Measurements from ENCODE around the gene KRTAP5-4.
"Not testable (repeated sequence)": the region's sequence is repeated elsewhere in the genome, so short reads cannot be mapped to it uniquely, and the experiment has no call there.

Gene KRTAP5-4

GRCh38 chr11:1652771-1653540 is 31.0 kb upstream of the KRTAP5-4 start:
- peak; percentile 48 for DNase-seq (ENCODE audit: low spot score)

- no peak for DNase-seq (ENCODE audit: low spot score)
Measured at GRCh38 chr11:1652442-1652770, 30.5 kb upstream of the KRTAP5-4 start.

- DNase-seq (ENCODE audit: low spot score): no peak
Measured at GRCh38 chr11:1652026-1652425, 30.1 kb upstream of the KRTAP5-4 start.

DNA sequence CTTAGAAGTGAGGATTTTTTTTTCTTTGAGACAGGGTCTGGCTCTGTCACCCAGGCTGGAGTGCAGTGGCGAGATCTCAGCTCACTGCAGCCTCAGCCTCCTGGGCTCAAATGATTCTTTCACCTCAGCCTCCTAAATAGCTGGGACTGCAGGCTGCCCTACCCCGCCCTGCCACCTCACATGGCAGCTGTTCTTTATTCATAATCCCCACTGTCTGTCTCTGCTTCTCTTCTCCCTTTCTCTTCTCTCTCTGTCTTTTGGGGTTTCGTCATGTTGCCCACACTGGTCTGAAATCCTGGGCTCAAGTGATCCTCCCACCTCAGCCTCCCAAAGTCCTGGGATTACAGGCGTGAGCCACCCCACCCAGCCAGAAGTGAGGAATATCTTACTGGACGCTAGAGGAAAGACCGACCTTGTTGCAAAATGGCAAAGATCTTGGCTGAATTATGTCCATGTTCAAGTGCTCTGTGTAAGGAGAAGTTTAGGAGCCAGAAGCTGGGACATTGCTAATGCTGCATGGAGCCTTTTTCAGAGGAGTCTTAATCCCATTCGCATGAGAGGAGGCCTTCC is 29.6 kb upstream of the KRTAP5-4 start:
- DNase-seq (ENCODE audit: low spot score): no peak

DNA sequence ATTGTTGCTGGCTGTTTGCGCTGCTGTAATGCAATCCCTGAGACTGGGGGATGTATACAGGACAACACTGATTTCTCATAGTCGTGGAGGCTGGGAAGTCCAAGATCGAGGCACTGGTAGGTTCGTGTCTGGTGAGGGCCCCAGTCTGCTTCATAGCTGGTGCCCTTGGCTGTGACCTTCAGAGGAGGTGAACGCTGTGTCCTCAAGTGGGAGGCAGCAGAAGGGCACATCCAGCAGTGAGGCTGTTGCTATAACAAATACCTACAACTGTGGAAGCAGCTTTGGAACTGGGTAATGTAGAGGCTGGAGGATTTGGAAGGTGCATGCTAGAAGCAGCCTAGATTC is 29.0 kb upstream of the KRTAP5-4 start:
- DNase-seq (ENCODE audit: low spot score): no peak

GRCh38 chr11:1650034-1650917 is 28.3 kb upstream of the KRTAP5-4 start:
- no peak for DNase-seq (ENCODE audit: low spot score)

GRCh38 chr11:1648653-1649420 is 26.9 kb upstream of the KRTAP5-4 start:
- no peak for DNase-seq (ENCODE audit: low spot score)

- no peak for DNase-seq (ENCODE audit: low spot score)
Measured at GRCh38 chr11:1647901-1648652, 26.1 kb upstream of the KRTAP5-4 start.

DNA sequence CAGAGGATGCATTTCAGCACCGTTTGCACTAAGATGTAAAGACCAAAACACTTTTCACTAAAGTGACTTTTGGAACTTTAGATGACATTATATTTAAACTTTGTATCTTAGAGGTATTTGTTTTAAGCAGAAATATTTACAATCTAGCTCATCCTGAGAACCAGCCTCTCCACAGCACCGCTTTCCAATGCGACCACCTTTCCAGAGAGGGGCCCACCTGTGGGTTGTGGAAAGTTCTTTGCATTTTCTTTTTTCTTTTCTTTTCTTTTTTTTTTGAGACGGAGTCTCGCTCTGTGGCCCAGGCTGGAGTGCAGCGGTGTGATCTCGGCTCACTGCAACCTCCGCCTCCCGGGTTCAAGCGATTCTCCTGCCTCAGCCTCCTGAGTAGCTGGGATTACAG is 24.6 kb upstream of the KRTAP5-4 start:
- not testable (repeated sequence) for DNase-seq (ENCODE audit: low spot score)

DNA sequence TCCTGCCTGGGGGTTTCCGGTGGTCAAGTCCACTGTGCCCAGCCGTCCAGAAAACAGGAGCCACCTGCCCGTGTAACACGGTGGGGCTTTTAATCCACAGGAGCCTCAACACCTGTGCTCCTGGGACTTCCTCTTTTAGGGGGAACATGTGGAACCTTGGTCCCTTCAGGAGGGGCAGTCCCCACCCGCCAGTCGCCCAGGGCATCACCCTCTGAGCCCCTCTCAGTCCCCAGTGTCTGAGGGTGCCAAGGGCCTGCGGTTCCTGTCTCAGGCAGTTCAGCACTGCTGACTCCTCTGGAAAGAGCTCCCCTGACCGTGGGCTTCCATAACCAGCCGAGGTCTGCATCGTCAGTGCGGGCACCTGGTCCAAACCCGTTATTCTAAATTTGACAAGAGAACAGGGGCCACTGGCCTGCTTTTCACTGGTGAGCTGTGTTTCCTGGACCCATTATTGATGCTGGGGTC is 23.5 kb upstream of the KRTAP5-4 start:
- no peak for DNase-seq (ENCODE audit: low spot score)

GRCh38 chr11:1644601-1645356 is 22.8 kb upstream of the KRTAP5-4 start:
- DNase-seq (ENCODE audit: low spot score): no peak

GRCh38 chr11:1643146-1643690 is 21.3 kb upstream of the KRTAP5-4 start:
- no peak for DNase-seq (ENCODE audit: low spot score)

DNA sequence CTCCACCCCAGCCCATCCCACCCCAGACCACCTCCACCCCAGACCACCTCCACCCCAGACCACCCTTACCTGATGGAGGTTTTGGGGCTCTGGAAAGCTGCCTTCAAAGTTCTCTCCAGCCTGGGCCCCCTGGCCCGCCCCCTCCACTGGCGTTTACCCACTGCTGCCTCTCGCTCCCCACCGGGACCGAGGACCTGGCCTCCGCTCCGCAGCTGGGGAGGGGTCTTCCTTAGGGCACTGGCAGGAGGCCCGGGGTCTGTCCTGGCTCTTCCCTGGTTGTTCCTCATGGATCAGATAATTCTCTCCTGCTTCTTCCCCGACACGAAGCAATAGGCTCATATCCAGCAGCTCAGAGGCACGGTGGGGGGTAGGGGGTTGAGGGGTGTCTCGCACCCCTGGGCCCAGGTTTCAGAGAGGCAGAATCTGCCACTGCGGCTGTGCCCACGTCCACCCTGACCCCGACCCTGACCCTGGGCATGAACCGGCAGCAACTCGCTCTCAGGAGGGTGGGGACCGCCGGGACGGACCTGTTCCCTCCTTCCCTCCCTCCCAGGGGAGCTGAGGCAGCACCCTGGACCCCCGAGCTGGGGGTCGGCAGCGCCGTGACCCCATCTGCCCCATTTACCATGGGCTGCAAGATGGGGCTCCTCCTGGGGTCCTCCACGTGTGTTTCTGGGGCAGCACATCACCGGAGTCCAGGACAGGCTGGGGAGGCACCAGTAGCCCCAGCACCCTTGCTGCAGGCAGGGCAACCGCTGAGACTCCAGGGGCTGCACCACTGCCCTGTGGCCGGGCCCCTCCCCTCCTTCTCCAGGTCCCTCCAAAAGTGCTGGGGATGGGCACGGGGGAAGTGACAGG is 20.6 kb upstream of the KRTAP5-4 start:
- DNase-seq (ENCODE audit: low spot score): no peak

GRCh38 chr11:1641096-1641495 is 19.2 kb upstream of the KRTAP5-4 start:
- no peak for DNase-seq (ENCODE audit: low spot score)

DNA sequence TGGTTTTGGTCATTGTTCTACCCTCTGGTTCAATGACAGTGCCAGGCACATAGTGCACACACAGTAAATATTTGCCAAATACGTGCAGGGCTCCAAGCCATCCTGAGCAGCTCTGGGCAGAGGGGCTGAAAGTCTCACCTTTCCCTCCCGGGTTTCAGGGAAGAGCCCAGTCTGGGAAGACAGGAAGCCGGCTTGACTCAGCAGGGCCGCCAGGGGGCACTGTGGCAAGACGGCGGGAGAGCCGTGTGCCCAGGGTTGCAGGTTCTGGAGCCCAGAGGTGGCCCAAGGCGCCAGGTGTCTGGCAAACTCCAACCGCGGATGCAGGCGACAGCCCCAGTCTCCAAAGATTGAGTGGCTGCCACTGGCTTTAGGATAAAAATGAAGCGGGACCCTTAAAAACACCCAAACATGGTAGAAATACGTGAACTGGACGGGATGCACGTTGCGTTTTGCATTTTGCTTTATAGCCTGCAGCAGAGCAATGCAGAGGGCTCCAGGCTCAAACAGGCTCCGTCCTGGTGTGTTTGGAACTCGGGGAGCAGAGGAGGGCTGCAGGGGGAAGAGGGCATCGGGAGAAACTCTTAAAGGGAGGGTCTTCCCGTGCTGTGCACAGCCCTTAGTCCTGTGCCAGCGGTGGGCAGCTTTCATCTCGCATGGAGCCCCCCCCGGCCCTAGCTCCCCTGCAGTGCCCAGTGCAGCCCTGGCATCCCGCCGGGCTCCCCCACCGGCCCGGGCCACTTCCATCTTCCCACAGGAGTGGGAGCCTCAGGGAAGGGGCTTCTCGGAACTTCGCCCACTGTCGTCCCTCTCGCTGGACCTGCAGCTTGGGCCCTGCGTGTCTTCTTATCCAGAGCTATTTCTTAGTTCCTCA is 18.4 kb upstream of the KRTAP5-4 start:
- peak; percentile 38 for DNase-seq (ENCODE audit: low spot score)

GRCh38 chr11:1639666-1640065 is 17.7 kb upstream of the KRTAP5-4 start:
- DNase-seq (ENCODE audit: low spot score): no peak

GRCh38 chr11:1639102-1639620 is 17.2 kb upstream of the KRTAP5-4 start:
- no peak for DNase-seq (ENCODE audit: low spot score)

DNA sequence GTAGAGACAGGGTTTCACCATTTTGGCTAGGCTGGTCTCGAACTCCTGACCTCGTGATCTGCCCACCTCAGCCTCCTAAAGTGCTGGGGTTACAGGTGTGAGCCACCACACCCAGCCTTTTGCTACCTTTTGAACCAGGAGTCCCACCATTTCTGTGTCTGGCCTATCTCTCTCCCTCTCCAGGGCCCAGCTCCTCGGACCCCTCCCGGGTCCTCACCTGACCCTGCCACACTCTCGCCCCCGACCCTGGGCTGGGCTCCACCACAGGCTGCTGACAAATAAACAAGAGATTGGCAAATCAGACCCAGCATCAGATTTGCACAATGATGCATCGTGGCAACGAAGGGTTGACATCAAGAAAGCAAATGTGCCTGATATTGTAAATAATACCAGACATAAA is 16.4 kb upstream of the KRTAP5-4 start:
- no peak for DNase-seq (ENCODE audit: low spot score)
